HEK293T (cell line): Measurements from ENCODE around the gene GABRP.

Experiments used
- FOXM1 ChIP-seq: fragments of 450-650 bp; IDR thresholded peaks from 2 replicates; pipeline ENCODE4 v1.6.1; 2017; ENCODE audit warnings: mild to moderate bottlenecking, borderline replicate concordance
- HDGF ChIP-seq: fragments of 450-650 bp; IDR thresholded peaks from 2 replicates; pipeline ENCODE4 v1.6.1; 2017; ENCODE audit warnings: antibody characterized with exemption, borderline replicate concordance
- PKNOX1 ChIP-seq: fragments of 450-650 bp; IDR thresholded peaks from 2 replicates; pipeline ENCODE4 v1.6.1; 2016

- TF ChIP-seq FOXM1 (no peak), PKNOX1 (no peak), HDGF (no peak)
These were observed 36.6 kb upstream of the GABRP start for GRCh38 chr5:170746961-170747340.
